H1 (cell line): Measurements from ENCODE around the gene NUP107. TPM values are rescaled to one million over a fixed set of nuclear protein-coding genes. Genes with fewer than 3 reads are reported as not detected.

Source experiments
- CTCF ChIA-PET: fragments of 300-600 bp; sonication (Branson Sonifier 250); formaldehyde crosslinking; loops from one replicate; lab custom pipeline; 2021; ENCODE audit not compliant: partially characterized antibody; lab: Charles Lee
- POLR2A ChIA-PET: fragments of 300-600 bp; sonication (Branson Sonifier 250); formaldehyde crosslinking; loops from one replicate; lab custom pipeline; 2021; ENCODE audit warnings: inconsistent platforms; ENCODE audit not compliant: partially characterized antibody; lab: Charles Lee
- DNase-seq, 2 experiments: peaks; one replicate each; pipeline versions ENCODE4 v3.0.0 to v3.0.0-alpha.2; 2010 to 2022; ENCODE audit warnings: low spot score in 2 of 2, low read depth in 1 of 2, mixed read lengths in 1 of 2
- FAIRE-seq: peaks from 2 replicates; lab custom pipeline; 2011; peaks lifted over from hg19 to GRCh38; lab: Jason Lieb, UNC
- H2AFZ ChIP-seq: 2 replicates; pipeline ENCODE4 v1.8.1; 2012; ENCODE audit warnings: low read length, inconsistent platforms
- H2AK5ac ChIP-seq: 2 replicates; pipeline ENCODE4 v1.6.1; 2013; ENCODE audit warnings: low read depth, low read length
- H2BK120ac ChIP-seq: replicated peaks from 2 replicates; pipeline ENCODE3; 2013; ENCODE audit warnings: low read depth, low read length, inconsistent platforms
- H2BK12ac ChIP-seq: 2 replicates; pipeline ENCODE4 v1.6.1; 2013; ENCODE audit warnings: low read depth, low read length
- H2BK15ac ChIP-seq: 2 replicates; pipeline ENCODE4 v1.6.1; 2013; ENCODE audit warnings: low read length
- H2BK20ac ChIP-seq: 2 replicates; pipeline ENCODE4 v1.6.1; 2013; ENCODE audit warnings: low read length
- H2BK5ac ChIP-seq: 2 replicates; pipeline ENCODE4 v1.6.1; 2013; ENCODE audit warnings: low read depth, low read length
- H3K14ac ChIP-seq: 2 replicates; pipeline ENCODE4 v1.6.1; 2013; ENCODE audit warnings: inconsistent platforms; ENCODE audit not compliant: insufficient read length
- H3K18ac ChIP-seq: 2 replicates; pipeline ENCODE4 v1.6.1; 2013; ENCODE audit warnings: low read length; ENCODE audit errors: extremely low read depth
- H3K23ac ChIP-seq: 2 replicates; pipeline ENCODE4 v1.6.1; 2013; ENCODE audit warnings: inconsistent platforms; ENCODE audit not compliant: insufficient read length
- H3K23me2 ChIP-seq: 2 replicates; pipeline ENCODE4 v1.6.1; 2013; ENCODE audit warnings: low read depth, low read length
- H3K27ac ChIP-seq: 2 replicates; pipeline ENCODE4 v1.6.1; 2011; ENCODE audit warnings: low read depth, low read length, inconsistent platforms
- H3K27me3 ChIP-seq, 4 experiments: replicated peaks in 1 of 4; 1 replicate in 1 of 4; 2 replicates in 3 of 4; pipeline versions ENCODE4 v1.6.1 to v1.8.1; 2011 to 2013; ENCODE audit warnings: low read length in 3 of 4, mild to moderate bottlenecking in 3 of 4, inconsistent platforms in 2 of 4, mixed read lengths in 2 of 4, moderate library complexity in 1 of 4; ENCODE audit not compliant: control insufficient read depth in 3 of 4, insufficient read depth in 3 of 4; ENCODE audit errors: extremely low read depth in 1 of 4
- H3K36me3 ChIP-seq, 4 experiments: 2 replicates each; pipeline versions ENCODE4 v1.6.1 to v1.8.1; 2011 to 2013; ENCODE audit warnings: mild to moderate bottlenecking in 4 of 4, low read length in 3 of 4, moderate library complexity in 2 of 4, control low read depth in 1 of 4, inconsistent platforms in 1 of 4; ENCODE audit not compliant: insufficient read depth in 4 of 4, control insufficient read depth in 2 of 4
- H3K4ac ChIP-seq: replicated peaks from 2 replicates; pipeline ENCODE3; 2013; ENCODE audit warnings: low read length, low read depth, mixed read lengths, inconsistent platforms; ENCODE audit not compliant: insufficient read length
- H3K4me1 ChIP-seq, 4 experiments: replicated peaks in 1 of 4; 1 replicate in 1 of 4; 2 replicates in 3 of 4; pipeline versions ENCODE4 v1.6.1 to v1.8.1; 2011 to 2013; ENCODE audit warnings: low read length in 3 of 4, inconsistent platforms in 2 of 4, mixed read lengths in 1 of 4; ENCODE audit not compliant: insufficient read depth in 4 of 4, control insufficient read depth in 3 of 4
- H3K4me2 ChIP-seq, 2 experiments: 2 replicates each; pipeline versions ENCODE4 v1.6.1 to v1.8.1; 2011 to 2013; ENCODE audit warnings: low read depth in 2 of 2, low read length in 2 of 2, control low read depth in 1 of 2, inconsistent platforms in 1 of 2, mild to moderate bottlenecking in 1 of 2; ENCODE audit not compliant: insufficient read depth in 1 of 2
- H3K4me3 ChIP-seq, 4 experiments: fragments of 200-600, 300-600 bp in 1 of 4; sonication (generic), shearing (Covaris generic), sonication (Bioruptor Twin) in 1 of 4; 2 replicates each; pipeline versions ENCODE4 v1.5.1 to v1.8.1; 2011 to 2016; ENCODE audit warnings: low read length in 4 of 4, low read depth in 3 of 4, control low read depth in 2 of 4, inconsistent platforms in 2 of 4, mild to moderate bottlenecking in 2 of 4, mixed read lengths in 1 of 4, moderate library complexity in 1 of 4; ENCODE audit not compliant: insufficient read depth in 2 of 4; ENCODE audit errors: extremely low read depth in 1 of 4
- H3K56ac ChIP-seq: replicated peaks from 2 replicates; pipeline ENCODE3; 2013; ENCODE audit warnings: low read depth, mild to moderate bottlenecking, mixed read lengths, low read length, inconsistent platforms; ENCODE audit not compliant: insufficient read length
- H3K79me1 ChIP-seq: 2 replicates; pipeline ENCODE4 v1.6.1; 2013; ENCODE audit warnings: low read depth, low read length, control low read depth
- H3K79me2 ChIP-seq, 2 experiments: 2 replicates each; pipeline versions ENCODE4 v1.6.1 to v1.8.1; 2012 to 2013; ENCODE audit warnings: low read length in 2 of 2, mild to moderate bottlenecking in 2 of 2, inconsistent platforms in 1 of 2; ENCODE audit not compliant: insufficient read depth in 2 of 2, control insufficient read depth in 1 of 2
- H3K9ac ChIP-seq, 4 experiments: replicated peaks in 1 of 4; 1 replicate in 1 of 4; 2 replicates in 3 of 4; pipeline versions ENCODE4 v1.6.1 to v1.8.1; 2011 to 2013; ENCODE audit warnings: low read depth in 3 of 4, low read length in 3 of 4, control low read depth in 2 of 4, mild to moderate bottlenecking in 2 of 4, moderate library complexity in 2 of 4, inconsistent platforms in 1 of 4; ENCODE audit errors: extremely low read depth in 1 of 4
- H3K9me3 ChIP-seq, 2 experiments: 2 replicates each; pipeline versions ENCODE4 v1.6.1 to v1.8.1; 2012 to 2013; ENCODE audit warnings: mild to moderate bottlenecking in 2 of 2, moderate library complexity in 2 of 2, control low read depth in 1 of 2, inconsistent platforms in 1 of 2, low read depth in 1 of 2, low read length in 1 of 2, mixed read lengths in 1 of 2; ENCODE audit not compliant: insufficient read depth in 2 of 2
- H4K20me1 ChIP-seq, 2 experiments: replicated peaks in 1 of 2; 2 replicates each; pipeline versions ENCODE3 to v1.8.1; 2011 to 2013; ENCODE audit warnings: inconsistent platforms in 2 of 2, low read length in 2 of 2, mild to moderate bottlenecking in 1 of 2; ENCODE audit not compliant: insufficient read depth in 2 of 2, control insufficient read depth in 1 of 2
- H4K5ac ChIP-seq: 2 replicates; pipeline ENCODE4 v1.6.1; 2013; ENCODE audit warnings: low read length, low read depth, mixed read lengths, inconsistent platforms; ENCODE audit not compliant: insufficient read length
- H4K8ac ChIP-seq: 2 replicates; pipeline ENCODE4 v1.8.0; 2013; ENCODE audit warnings: mild to moderate bottlenecking, moderate library complexity, low read length, inconsistent platforms; ENCODE audit not compliant: insufficient read depth; ENCODE audit errors: extremely low read depth
- H4K91ac ChIP-seq: replicated peaks from 2 replicates; pipeline ENCODE3; 2013; ENCODE audit warnings: low read length, mixed read lengths, inconsistent platforms; ENCODE audit not compliant: insufficient read length
- CBX5 ChIP-seq: fragments of 300-800, 300-1000 bp; sonication (generic); IDR thresholded peaks from 2 replicates; pipeline ENCODE4 v1.7.1; 2016; ENCODE audit warnings: antibody characterized with exemption, low read length, low read depth
- TEAD4 ChIP-seq: IDR thresholded peaks from 2 replicates; pipeline ENCODE4 v1.6.1; 2012; ENCODE audit warnings: low read depth, low read length, inconsistent platforms, mixed read lengths
- WGBS, 2 experiments: shearing (Covaris generic) in 1 of 2; methylation state at CpG; one replicate each; pipeline versions ENCODE4 v1.1.6 to v1.1.7; 2013 to 2015; ENCODE audit warnings: low lambda C conversion rate in 2 of 2, mixed read lengths in 2 of 2, inconsistent platforms in 1 of 2, low coverage in 1 of 2, missing lambda C conversion rate in 1 of 2; ENCODE audit not compliant: insufficient replicate concordance in 2 of 2, insufficient coverage in 1 of 2, insufficient read length in 1 of 2; ENCODE audit errors: extremely low coverage in 1 of 2, missing lambda C conversion rate in 1 of 2; 5-methylcytosine and 5-hydroxymethylcytosine counted together
- polyA plus RNA-seq, 7 experiments: library from polyadenylated mRNA; depleted of rRNA in 3 of 7; stranded (reverse) in 5 of 7; unstranded in 2 of 7; fragments of >200 nt in 5 of 7; fragments of 200-250 nt in 2 of 7; gene quantifications; 1 replicate in 5 of 7; 2 replicates in 1 of 7; 4 replicates in 1 of 7; pipeline versions ENCODE4 v1.2.1 to v1.2.3, GENCODE V29; 2011 to 2013; ENCODE audit warnings: missing spikeins in 2 of 7, mixed read lengths in 2 of 7
- total RNA-seq: library from RNA; stranded (reverse); fragmentation: NEBNext Ultra II Directional; extraction: Animal tissue kit (Norgen Biotek cat#: 25700); gene quantifications from 2 replicates; pipeline ENCODE4 v1.2.1, GENCODE V29; 2021

NUP107 gene
- total and polyA plus RNA-seq, 2 of the 8 experiments (the other 6 are each of a cell fraction or from before 2014, with no cell fraction given), result 46.1 to 141 TPM

DNA sequence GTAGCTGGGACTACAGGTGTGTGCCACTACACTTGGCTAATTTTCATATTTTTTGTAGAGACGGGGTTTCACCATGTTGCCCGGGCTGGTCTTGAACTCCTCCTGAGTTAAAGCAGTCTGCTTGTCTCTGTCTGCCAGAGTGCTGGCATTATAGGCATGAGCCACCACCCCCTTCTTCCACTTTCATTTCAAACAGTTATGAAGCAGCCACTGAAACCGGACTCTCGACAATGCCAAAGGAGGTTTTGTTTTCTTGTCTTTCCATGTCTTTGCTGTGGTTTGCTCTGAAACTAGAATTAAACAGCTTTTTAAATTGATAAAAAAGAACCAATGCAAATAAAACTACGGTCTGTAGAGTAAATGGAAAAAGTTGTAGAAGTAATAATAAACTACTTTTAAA is 45.6 kb upstream of the NUP107 start:
- H3K79me2 ChIP-seq, result peaks cover 0 to 93% of the 10 kb centered on the region in 2 experiments; a peak in 2 of 4 replicates
- CTCF ChIA-PET, result no interaction called here

More for the DNA sequence above, 45.6 kb upstream of the NUP107 start:
- no peak for TF ChIP-seq CBX5
- TF ChIP-seq TEAD4, result no peak
- H4K8ac ChIP-seq, result no peak overlapping the region
- H2BK12ac ChIP-seq, result no peak overlapping the region
- H3K36me3 ChIP-seq, result no peaks in the 10 kb centered on the region
- FAIRE-seq (no peak), DNase-seq (no peak)
- no peak overlapping the region for H2AFZ ChIP-seq
- H3K23me2 ChIP-seq, result no peaks in the 10 kb centered on the region
- H3K27me3 ChIP-seq, result no peaks in the 10 kb centered on the region
- H4K91ac ChIP-seq, result no peak overlapping the region
- no peak overlapping the region for H2BK5ac ChIP-seq
- 72% methylated on average over 5 of the region's 5 CpGs; no CpG with 5 or more reads in 1 of the 2 experiments for WGBS, 2 experiments
- no peak overlapping the region for H2BK15ac ChIP-seq
- peaks cover 4 to 6% of the 10 kb centered on the region in 2 experiments for H4K20me1 ChIP-seq
- no peak overlapping the region for H3K9ac ChIP-seq
- no peak overlapping the region for H3K56ac ChIP-seq
- H3K18ac ChIP-seq, result no peak overlapping the region
- H3K27ac ChIP-seq, result no peak overlapping the region
- H4K5ac ChIP-seq, result no peak overlapping the region
- no peak overlapping the region for H3K4me2 ChIP-seq
- 0 out of 2 replicates have a peak, but pooled peaks cover 3% of the 10 kb centered on the region for H3K79me1 ChIP-seq
- no peak overlapping the region for H3K4me3 ChIP-seq
- H2AK5ac ChIP-seq, result no peak overlapping the region
- POLR2A ChIA-PET, result no interaction called here
- H3K9me3 ChIP-seq, result no peaks in the 10 kb centered on the region
- no peak overlapping the region for H3K4ac ChIP-seq
- no peaks in the 10 kb centered on the region for H3K4me1 ChIP-seq
- no peak overlapping the region for H3K14ac ChIP-seq
- H2BK20ac ChIP-seq, result no peak overlapping the region
- no peak overlapping the region for H3K23ac ChIP-seq
- no peak overlapping the region for H2BK120ac ChIP-seq
